Trophoblast cell (in vitro differentiated cells and primary cell): ENCODE results near the gene PSMA7.

Source experiments
- DNase-seq, 2 donors: peaks; one replicate each; pipeline ENCODE4 v3.0.0-alpha.2; 2016
- H2AFZ ChIP-seq: 2 replicates; pipeline ENCODE4 v1.6.1; 2013; ENCODE audit warnings: low read length, moderate library complexity, mild to moderate bottlenecking; ENCODE audit not compliant: insufficient read depth, poor library complexity
- H2AK5ac ChIP-seq: 2 replicates; pipeline ENCODE4 v1.6.1; 2013; ENCODE audit warnings: mild to moderate bottlenecking, low read length
- H2BK120ac ChIP-seq: 2 replicates; pipeline ENCODE4 v1.6.1; 2013; ENCODE audit warnings: low read length, mild to moderate bottlenecking, moderate library complexity; ENCODE audit not compliant: insufficient read depth, poor library complexity
- H2BK12ac ChIP-seq: 2 replicates; pipeline ENCODE4 v1.6.1; 2013; ENCODE audit warnings: mild to moderate bottlenecking, low read length, moderate library complexity
- H2BK5ac ChIP-seq: 2 replicates; pipeline ENCODE4 v1.6.1; 2013; ENCODE audit warnings: low read length, low read depth, moderate library complexity, mild to moderate bottlenecking; ENCODE audit not compliant: poor library complexity
- H3K14ac ChIP-seq: 2 replicates; pipeline ENCODE4 v1.6.1; 2013; ENCODE audit warnings: mild to moderate bottlenecking, low read length
- H3K18ac ChIP-seq: 2 replicates; pipeline ENCODE4 v1.6.1; 2013; ENCODE audit warnings: mild to moderate bottlenecking, low read length
- H3K23ac ChIP-seq: 2 replicates; pipeline ENCODE4 v1.6.1; 2013; ENCODE audit warnings: low read length
- H3K27ac ChIP-seq: 2 replicates; pipeline ENCODE4 v1.5.1; 2013; ENCODE audit warnings: low read depth, mild to moderate bottlenecking, inconsistent platforms, low read length, moderate library complexity
- H3K27me3 ChIP-seq: 2 replicates; pipeline ENCODE4 v1.6.1; 2013; ENCODE audit warnings: inconsistent platforms, mild to moderate bottlenecking, low read length, moderate library complexity; ENCODE audit not compliant: insufficient read depth
- H3K36me3 ChIP-seq, 2 experiments: 1 replicate in 1 of 2; 2 replicates in 1 of 2; pipeline ENCODE4 v1.6.1; 2013; ENCODE audit warnings: low read length in 2 of 2, mild to moderate bottlenecking in 2 of 2, moderate library complexity in 1 of 2; ENCODE audit not compliant: insufficient read depth in 2 of 2, control insufficient read depth in 1 of 2
- H3K4ac ChIP-seq: 2 replicates; pipeline ENCODE4 v1.6.1; 2013; ENCODE audit warnings: low read depth, mild to moderate bottlenecking, low read length, moderate library complexity
- H3K4me1 ChIP-seq, 2 experiments: 1 replicate in 1 of 2; 2 replicates in 1 of 2; pipeline ENCODE4 v1.6.1; 2013; ENCODE audit warnings: low read length in 2 of 2, mild to moderate bottlenecking in 2 of 2, moderate library complexity in 1 of 2; ENCODE audit not compliant: insufficient read depth in 2 of 2, control insufficient read depth in 1 of 2
- H3K4me2 ChIP-seq: 2 replicates; pipeline ENCODE4 v1.6.1; 2013; ENCODE audit warnings: inconsistent platforms, mild to moderate bottlenecking, low read length, moderate library complexity
- H3K4me3 ChIP-seq: 2 replicates; pipeline ENCODE4 v1.5.1; 2013; ENCODE audit warnings: mild to moderate bottlenecking, low read depth, low read length, inconsistent platforms
- H3K79me1 ChIP-seq: one replicate; pipeline ENCODE4 v1.6.1; 2013; ENCODE audit warnings: low read length
- H3K79me2 ChIP-seq: 2 replicates; pipeline ENCODE4 v1.6.1; 2013; ENCODE audit warnings: low read length, mild to moderate bottlenecking; ENCODE audit not compliant: control insufficient read depth, insufficient read depth, poor library complexity
- H3K9ac ChIP-seq: 2 replicates; pipeline ENCODE4 v1.6.1; 2013; ENCODE audit warnings: mild to moderate bottlenecking, low read length
- H3K9me3 ChIP-seq: 2 replicates; pipeline ENCODE4 v1.6.1; 2013; ENCODE audit warnings: low read depth, mild to moderate bottlenecking, control low read depth, inconsistent platforms, low read length; ENCODE audit not compliant: insufficient read depth
- H4K12ac ChIP-seq: 2 replicates; pipeline ENCODE4 v1.6.1; 2013; ENCODE audit warnings: low read depth, mild to moderate bottlenecking, low read length, moderate library complexity
- H4K8ac ChIP-seq: 2 replicates; pipeline ENCODE4 v1.6.1; 2013; ENCODE audit warnings: low read depth, mild to moderate bottlenecking, low read length, moderate library complexity
- H4K91ac ChIP-seq: one replicate; pipeline ENCODE4 v1.6.1; 2013; ENCODE audit warnings: low read depth, mild to moderate bottlenecking, low read length, moderate library complexity
- WGBS: extraction: QIAGEN DNeasy Blood & Tissue Kit; methylation state at CpG from one replicate; pipeline ENCODE4 v1.1.7; 2013; ENCODE audit warnings: missing lambda C conversion rate; ENCODE audit not compliant: insufficient read length, insufficient coverage; ENCODE audit errors: extremely low coverage; 5-methylcytosine and 5-hydroxymethylcytosine counted together

The PSMA7 gene

GRCh38 chr20:62168061-62168460, 24.9 kb upstream of the PSMA7 start:
- Histone ChIP-seq H3K27ac (no peak overlapping the region), H3K9me3 (no peaks in the 10 kb centered on the region), H2AK5ac (no peak overlapping the region), H3K79me2 (no peaks in the 10 kb centered on the region), H3K9ac (no peak overlapping the region), H3K14ac (no peak overlapping the region), H2AFZ (no peak overlapping the region), H4K12ac (no peak overlapping the region), H3K79me1 (no peaks in the 10 kb centered on the region), H3K23ac (no peak overlapping the region), H3K4me1 (peaks cover 0 to 3% of the 10 kb centered on the region in 2 experiments), H3K4me2 (no peak overlapping the region), H4K8ac (no peak overlapping the region), H2BK12ac (no peak overlapping the region), H3K27me3 (no peaks in the 10 kb centered on the region), H2BK120ac (no peak overlapping the region), H3K36me3 (peaks cover 64 to 66% of the 10 kb centered on the region in 2 experiments), H3K4me3 (no peak overlapping the region), H4K91ac (no peak overlapping the region), H3K4ac (no peak overlapping the region), H2BK5ac (no peak overlapping the region), H3K18ac (no peak overlapping the region)
- WGBS: no CpG with 5 or more reads among the region's 4 CpGs
- no peak for DNase-seq

- no peak overlapping the region for H2BK5ac ChIP-seq
- DNase-seq: no peak
Observed at GRCh38 chr20:62167474-62167873, 24.3 kb upstream of the PSMA7 start.

GRCh38 chr20:62165762-62166399, 22.7 kb upstream of the PSMA7 start:
- Histone ChIP-seq H4K8ac (no peak overlapping the region), H2AK5ac (no peak overlapping the region), H3K79me2 (no peaks in the 10 kb centered on the region), H3K23ac (no peak overlapping the region), H2AFZ (no peak overlapping the region), H3K4me2 (no peak overlapping the region), H2BK5ac (no peak overlapping the region), H3K9me3 (no peaks in the 10 kb centered on the region), H3K36me3 (peaks cover 72 to 78% of the 10 kb centered on the region in 2 experiments), H3K27ac (no peak overlapping the region), H4K91ac (no peak overlapping the region), H3K9ac (no peak overlapping the region), H3K18ac (no peak overlapping the region), H2BK120ac (no peak overlapping the region), H3K4me1 (peaks cover 4 to 11% of the 10 kb centered on the region in 2 experiments), H3K27me3 (no peaks in the 10 kb centered on the region), H4K12ac (no peak overlapping the region), H2BK12ac (no peak overlapping the region), H3K4ac (no peak overlapping the region), H3K79me1 (no peaks in the 10 kb centered on the region), H3K4me3 (no peak overlapping the region), H3K14ac (no peak overlapping the region)
- no peak for DNase-seq
- no CpG with 5 or more reads among the region's 25 CpGs for WGBS

More at GRCh38 chr20:62167474-62167873, 24.3 kb upstream of the PSMA7 start:
- Histone ChIP-seq H3K4me1 (peaks cover 0 to 3% of the 10 kb centered on the region in 2 experiments), H4K8ac (no peak overlapping the region), H3K18ac (no peak overlapping the region), H2BK12ac (no peak overlapping the region), H2AK5ac (no peak overlapping the region), H3K23ac (no peak overlapping the region), H3K4me3 (no peak overlapping the region), H3K4ac (no peak overlapping the region), H3K14ac (no peak overlapping the region), H2AFZ (no peak overlapping the region), H3K4me2 (no peak overlapping the region), H2BK120ac (no peak overlapping the region), H3K79me1 (no peaks in the 10 kb centered on the region), H3K9me3 (no peaks in the 10 kb centered on the region), H4K91ac (no peak overlapping the region), H3K27me3 (no peaks in the 10 kb centered on the region), H3K79me2 (no peaks in the 10 kb centered on the region), H4K12ac (no peak overlapping the region), H3K9ac (no peak overlapping the region), H3K27ac (no peak overlapping the region), H3K36me3 (peaks cover 64 to 66% of the 10 kb centered on the region in 2 experiments)
- WGBS: no CpG with 5 or more reads among the region's 6 CpGs

GRCh38 chr20:62164879-62165761, 21.9 kb upstream of the PSMA7 start:
- H2BK5ac ChIP-seq: no peak overlapping the region
- no peak overlapping the region for H3K4me3 ChIP-seq
- DNase-seq: no peak
- no peak overlapping the region for H3K18ac ChIP-seq
- no peak overlapping the region for H3K14ac ChIP-seq
- H3K23ac ChIP-seq: no peak overlapping the region
- H3K4ac ChIP-seq: no peak overlapping the region
- H4K8ac ChIP-seq: no peak overlapping the region
- H3K27ac ChIP-seq: no peak overlapping the region
- H4K91ac ChIP-seq: no peak overlapping the region
- H3K79me1 ChIP-seq: no peaks in the 10 kb centered on the region
- no peak overlapping the region for H2BK12ac ChIP-seq
- no peak overlapping the region for H4K12ac ChIP-seq
- no peaks in the 10 kb centered on the region for H3K79me2 ChIP-seq
- H3K36me3 ChIP-seq: peaks cover 74 to 79% of the 10 kb centered on the region in 2 experiments
- H2BK120ac ChIP-seq: no peak overlapping the region
- no peak overlapping the region for H3K9ac ChIP-seq
- H3K4me1 ChIP-seq: peaks cover 4 to 12% of the 10 kb centered on the region in 2 experiments
- no CpG with 5 or more reads among the region's 41 CpGs for WGBS
- no peaks in the 10 kb centered on the region for H3K9me3 ChIP-seq
- H2AK5ac ChIP-seq: no peak overlapping the region
- no peak overlapping the region for H3K4me2 ChIP-seq
- H3K27me3 ChIP-seq: no peaks in the 10 kb centered on the region
- H2AFZ ChIP-seq: no peak overlapping the region
